GM12878 (cell line): ENCODE measurements around the gene CHCT1.

Experiments used
- BACH1 ChIP-seq: fragments of 450-650 bp; IDR thresholded peaks from 2 replicates; pipeline ENCODE4 v1.6.1; 2017; ENCODE audit warnings: mild to moderate bottlenecking, borderline replicate concordance
- CHD4 ChIP-seq: fragments of 200-600 bp; sonication (generic); IDR thresholded peaks from 2 replicates; pipeline ENCODE4 v1.6.1; 2016; ENCODE audit warnings: mild to moderate bottlenecking
- DPF2 ChIP-seq: fragments of 450-650 bp; IDR thresholded peaks from 2 replicates; pipeline ENCODE4 v1.6.1; 2017; ENCODE audit warnings: mild to moderate bottlenecking
- GABPA ChIP-seq: IDR thresholded peaks from 2 replicates; pipeline ENCODE4 v1.6.1; 2014; ENCODE audit warnings: antibody characterized with exemption, low read depth, mild to moderate bottlenecking, inconsistent platforms
- SUPT20H ChIP-seq: IDR thresholded peaks from 2 replicates; pipeline ENCODE4 v1.6.1; 2011; ENCODE audit warnings: low read depth, mild to moderate bottlenecking, low read length, moderate library complexity, borderline replicate concordance; ENCODE audit not compliant: control insufficient read depth
- SUZ12 ChIP-seq: fragments of 200-600 bp; sonication (generic); IDR thresholded peaks from one replicate; pipeline ENCODE4 v1.6.1; 2018; ENCODE audit warnings: antibody characterized with exemption, mild to moderate bottlenecking; ENCODE audit not compliant: unreplicated experiment
- ZNF207 ChIP-seq: fragments of 450-650 bp; IDR thresholded peaks from 2 replicates; pipeline ENCODE4 v1.6.1; 2014; ENCODE audit warnings: antibody characterized with exemption, mild to moderate bottlenecking, borderline replicate concordance
- ZNF217 ChIP-seq: fragments of 450-650 bp; IDR thresholded peaks from 2 replicates; pipeline ENCODE4 v1.6.1; 2017; ENCODE audit warnings: antibody characterized with exemption, mild to moderate bottlenecking
- TF ChIP-seq, protein P1 (sequence below), 3 experiments: IDR thresholded peaks in 2 of 3; conservative IDR thresholded peaks in 1 of 3; 2 replicates each; pipeline ENCODE4 v1.5.1; 2011; ENCODE audit warnings: low read depth in 3 of 3, low read length in 3 of 3, mild to moderate bottlenecking in 3 of 3, control low read depth in 2 of 3, moderate library complexity in 2 of 3, inconsistent platforms in 1 of 3, mixed read lengths in 1 of 3; ENCODE audit not compliant: control insufficient read depth in 2 of 3, insufficient read depth in 1 of 3; ENCODE audit errors: extremely low read depth in 1 of 3
- TF ChIP-seq, protein P2 (sequence below): fragments of 450-650 bp; IDR thresholded peaks from 2 replicates; pipeline ENCODE4 v1.6.1; 2017; ENCODE audit warnings: antibody characterized with exemption, mild to moderate bottlenecking, moderate library complexity
- TF ChIP-seq, protein P3 (sequence below): IDR thresholded peaks from 2 replicates; pipeline ENCODE4 v1.6.1; 2012; ENCODE audit warnings: low read depth, low read length, improper control_type of control experiment

DNA sequence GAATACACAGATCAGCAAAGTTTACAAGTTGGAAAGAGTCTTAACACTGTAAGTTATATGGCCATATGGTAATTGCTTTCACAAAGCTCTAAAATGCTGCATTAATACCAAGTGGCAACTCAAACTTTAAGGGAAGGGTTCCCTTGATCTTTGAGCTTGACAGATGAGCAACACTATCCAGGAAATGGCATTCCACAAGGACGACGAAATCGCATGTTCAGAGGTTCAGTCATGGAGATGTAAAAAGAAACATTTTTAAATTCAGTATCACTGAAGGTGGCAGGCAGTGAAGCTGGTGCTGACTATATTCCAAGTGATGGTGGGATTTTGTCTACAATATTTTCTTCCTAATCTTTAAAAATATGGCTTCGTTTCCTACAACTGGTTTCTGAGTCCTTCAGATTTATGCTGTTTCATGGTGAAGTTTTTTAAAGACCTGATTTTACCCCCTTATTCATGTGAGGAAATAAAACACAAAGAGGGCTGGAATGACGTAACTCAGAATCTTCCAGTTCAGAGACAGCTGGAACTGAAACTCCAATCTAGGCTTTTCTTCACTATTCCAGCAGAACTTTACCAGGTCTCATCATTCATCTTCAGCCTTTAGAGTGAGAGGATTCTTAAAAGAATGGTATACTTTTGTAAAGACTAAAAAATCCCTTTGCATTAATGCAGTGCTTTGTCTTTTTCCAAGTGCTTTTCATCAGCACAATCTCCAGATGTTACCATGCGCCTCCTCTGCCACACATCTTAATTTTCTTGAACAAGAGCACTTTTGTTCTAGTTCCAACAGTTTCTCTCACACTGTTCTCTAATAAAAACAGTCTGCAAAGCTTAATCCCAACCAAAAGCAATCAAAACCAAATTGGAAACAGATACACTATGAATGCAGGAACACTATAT is 20.2 kb downstream of the CHCT1 start:
- TF ChIP-seq, protein P1, sequence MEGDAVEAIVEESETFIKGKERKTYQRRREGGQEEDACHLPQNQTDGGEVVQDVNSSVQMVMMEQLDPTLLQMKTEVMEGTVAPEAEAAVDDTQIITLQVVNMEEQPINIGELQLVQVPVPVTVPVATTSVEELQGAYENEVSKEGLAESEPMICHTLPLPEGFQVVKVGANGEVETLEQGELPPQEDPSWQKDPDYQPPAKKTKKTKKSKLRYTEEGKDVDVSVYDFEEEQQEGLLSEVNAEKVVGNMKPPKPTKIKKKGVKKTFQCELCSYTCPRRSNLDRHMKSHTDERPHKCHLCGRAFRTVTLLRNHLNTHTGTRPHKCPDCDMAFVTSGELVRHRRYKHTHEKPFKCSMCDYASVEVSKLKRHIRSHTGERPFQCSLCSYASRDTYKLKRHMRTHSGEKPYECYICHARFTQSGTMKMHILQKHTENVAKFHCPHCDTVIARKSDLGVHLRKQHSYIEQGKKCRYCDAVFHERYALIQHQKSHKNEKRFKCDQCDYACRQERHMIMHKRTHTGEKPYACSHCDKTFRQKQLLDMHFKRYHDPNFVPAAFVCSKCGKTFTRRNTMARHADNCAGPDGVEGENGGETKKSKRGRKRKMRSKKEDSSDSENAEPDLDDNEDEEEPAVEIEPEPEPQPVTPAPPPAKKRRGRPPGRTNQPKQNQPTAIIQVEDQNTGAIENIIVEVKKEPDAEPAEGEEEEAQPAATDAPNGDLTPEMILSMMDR (IDR thresholded peaks at IDR 0.05 in 2 of 3, conservative IDR thresholded peaks at IDR 0.05 in 1 of 3; ENCODE audit: control insufficient read depth in 2 of 3, extremely low read depth in 1 of 3, insufficient read depth in 1 of 3, low read depth in 3 of 3, low read length in 3 of 3): no peak
- TF ChIP-seq GABPA (no peak), SUZ12 (no peak), BACH1 (no peak), ZNF217 (no peak), SUPT20H (no peak), CHD4 (no peak), DPF2 (no peak), ZNF207 (no peak)
- TF ChIP-seq, protein P2, sequence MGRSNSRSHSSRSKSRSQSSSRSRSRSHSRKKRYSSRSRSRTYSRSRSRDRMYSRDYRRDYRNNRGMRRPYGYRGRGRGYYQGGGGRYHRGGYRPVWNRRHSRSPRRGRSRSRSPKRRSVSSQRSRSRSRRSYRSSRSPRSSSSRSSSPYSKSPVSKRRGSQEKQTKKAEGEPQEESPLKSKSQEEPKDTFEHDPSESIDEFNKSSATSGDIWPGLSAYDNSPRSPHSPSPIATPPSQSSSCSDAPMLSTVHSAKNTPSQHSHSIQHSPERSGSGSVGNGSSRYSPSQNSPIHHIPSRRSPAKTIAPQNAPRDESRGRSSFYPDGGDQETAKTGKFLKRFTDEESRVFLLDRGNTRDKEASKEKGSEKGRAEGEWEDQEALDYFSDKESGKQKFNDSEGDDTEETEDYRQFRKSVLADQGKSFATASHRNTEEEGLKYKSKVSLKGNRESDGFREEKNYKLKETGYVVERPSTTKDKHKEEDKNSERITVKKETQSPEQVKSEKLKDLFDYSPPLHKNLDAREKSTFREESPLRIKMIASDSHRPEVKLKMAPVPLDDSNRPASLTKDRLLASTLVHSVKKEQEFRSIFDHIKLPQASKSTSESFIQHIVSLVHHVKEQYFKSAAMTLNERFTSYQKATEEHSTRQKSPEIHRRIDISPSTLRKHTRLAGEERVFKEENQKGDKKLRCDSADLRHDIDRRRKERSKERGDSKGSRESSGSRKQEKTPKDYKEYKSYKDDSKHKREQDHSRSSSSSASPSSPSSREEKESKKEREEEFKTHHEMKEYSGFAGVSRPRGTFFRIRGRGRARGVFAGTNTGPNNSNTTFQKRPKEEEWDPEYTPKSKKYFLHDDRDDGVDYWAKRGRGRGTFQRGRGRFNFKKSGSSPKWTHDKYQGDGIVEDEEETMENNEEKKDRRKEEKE: no peak
- TF ChIP-seq, protein P3, sequence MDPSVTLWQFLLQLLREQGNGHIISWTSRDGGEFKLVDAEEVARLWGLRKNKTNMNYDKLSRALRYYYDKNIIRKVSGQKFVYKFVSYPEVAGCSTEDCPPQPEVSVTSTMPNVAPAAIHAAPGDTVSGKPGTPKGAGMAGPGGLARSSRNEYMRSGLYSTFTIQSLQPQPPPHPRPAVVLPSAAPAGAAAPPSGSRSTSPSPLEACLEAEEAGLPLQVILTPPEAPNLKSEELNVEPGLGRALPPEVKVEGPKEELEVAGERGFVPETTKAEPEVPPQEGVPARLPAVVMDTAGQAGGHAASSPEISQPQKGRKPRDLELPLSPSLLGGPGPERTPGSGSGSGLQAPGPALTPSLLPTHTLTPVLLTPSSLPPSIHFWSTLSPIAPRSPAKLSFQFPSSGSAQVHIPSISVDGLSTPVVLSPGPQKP: no peak
